Nucleus accumbens (tissue), 56 donors: ENCODE data around the gene ZNF674.
"Not testable (repeated sequence)": the region's sequence is repeated elsewhere in the genome, so short reads cannot be mapped to it uniquely, and the experiment has no call there.

Source experiments
- DNase-seq, 56 donors: peaks; one replicate each; lab custom pipeline; 2025; lab: John Stamatoyannopoulos, UW

Gene ZNF674

GRCh38 chrX:46478634-46479033 is 66.6 kb downstream of the ZNF674 start:
- not testable (repeated sequence) for DNase-seq

- DNase-seq: no peak
Observed at GRCh38 chrX:46477435-46477834, 67.8 kb downstream of the ZNF674 start.

GRCh38 chrX:46465203-46465602 is 80.0 kb downstream of the ZNF674 start:
- DNase-seq: no peak

- DNase-seq: no peak
Observed at GRCh38 chrX:46463682-46464081, 81.5 kb downstream of the ZNF674 start.

GRCh38 chrX:46461660-46462191 is 83.5 kb downstream of the ZNF674 start:
- peak in 1 of 56 donors; percentile 2 for DNase-seq

- DNase-seq: not testable (repeated sequence)
Observed at GRCh38 chrX:46460801-46461659, 84.2 kb downstream of the ZNF674 start.

- no peak for DNase-seq
Observed at GRCh38 chrX:46459603-46460002, 85.6 kb downstream of the ZNF674 start.

GRCh38 chrX:46456125-46456922 is 88.9 kb downstream of the ZNF674 start:
- no peak for DNase-seq
